Thymus (tissue), 11 donors: Measurements from ENCODE around the gene CENPX. TPM values are rescaled to one million over a fixed set of nuclear protein-coding genes. Genes with fewer than 3 reads are reported as not detected.

ENCODE experiments used
- DNase-seq, 9 donors: peaks; one replicate each; pipeline ENCODE4 v3.0.0-alpha.2; 2013; ENCODE audit warnings: low spot score in 9 of 9, low read depth in 6 of 9, missing footprints in 1 of 9
- H3K27ac ChIP-seq, 2 donors: one replicate each; pipeline ENCODE4 v1.5.1; 2013; ENCODE audit warnings: control low read depth in 1 of 2, low read depth in 1 of 2, low read length in 1 of 2, mild to moderate bottlenecking in 1 of 2, moderate library complexity in 1 of 2
- H3K27me3 ChIP-seq, 2 donors: one replicate each; pipeline ENCODE4 v1.5.1; 2013; ENCODE audit warnings: low read length in 1 of 2; ENCODE audit not compliant: control insufficient read depth in 2 of 2, insufficient read depth in 1 of 2
- H3K36me3 ChIP-seq, 2 donors: one replicate each; pipeline ENCODE4 v1.5.1; 2013; ENCODE audit warnings: low read length in 1 of 2, mild to moderate bottlenecking in 1 of 2, moderate library complexity in 1 of 2; ENCODE audit not compliant: control insufficient read depth in 2 of 2, insufficient read depth in 2 of 2
- H3K4me1 ChIP-seq, 2 donors: one replicate each; pipeline ENCODE4 v1.5.1; 2013; ENCODE audit warnings: low read length in 2 of 2; ENCODE audit not compliant: control insufficient read depth in 2 of 2, insufficient read depth in 2 of 2
- H3K4me3 ChIP-seq, 2 donors: one replicate each; pipeline ENCODE4 v1.5.1; 2013; ENCODE audit warnings: low read length in 2 of 2, control low read depth in 1 of 2, mild to moderate bottlenecking in 1 of 2
- H3K9me3 ChIP-seq, 2 donors: one replicate each; pipeline ENCODE4 v1.5.1; 2013; ENCODE audit warnings: low read length in 1 of 2, mild to moderate bottlenecking in 1 of 2; ENCODE audit not compliant: control insufficient read depth in 2 of 2, insufficient read depth in 1 of 2
- WGBS: extraction: QIAGEN DNeasy Blood & Tissue Kit; methylation state at CpG from one replicate; pipeline ENCODE4 v1.1.7; 2013; 5-methylcytosine and 5-hydroxymethylcytosine counted together
- polyA plus RNA-seq: library from polyadenylated mRNA; stranded (reverse); fragments of 200-250 nt; gene quantifications from one replicate; pipeline ENCODE4 v1.2.3, GENCODE V29; 2013
- total RNA-seq: library from RNA; stranded (reverse); fragments of 120-200 nt; gene quantifications from one replicate; pipeline ENCODE4 v1.2.4, GENCODE V29; 2013
- donor health status: healthy.

The CENPX gene
- total and polyA plus RNA-seq, 2 donors: 44.5 to 79.7 TPM

DNA sequence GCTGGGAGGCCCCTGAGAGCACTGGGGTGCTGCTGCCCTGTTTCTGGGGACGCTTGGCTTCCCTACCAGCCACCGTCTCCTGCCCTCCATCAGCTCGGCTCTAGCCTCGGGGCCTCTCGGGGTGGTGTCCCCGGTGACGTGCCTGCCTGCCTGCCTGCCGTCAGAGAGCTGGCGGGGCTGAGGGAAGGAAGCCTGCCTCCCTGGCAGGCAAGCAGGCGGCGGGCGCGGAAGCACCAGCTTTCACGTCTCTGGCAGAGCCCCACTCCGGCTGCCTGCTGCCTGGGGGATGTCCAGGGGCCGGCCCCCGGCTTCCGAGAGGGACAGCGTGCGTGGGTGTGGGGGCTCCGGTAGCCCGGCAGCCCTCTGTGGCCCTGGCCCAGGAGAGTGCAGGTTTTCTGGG, 9.3 kb downstream of the CENPX start:
- 79% methylated on average over 22 of the region's 22 CpGs for WGBS
- Histone ChIP-seq H3K4me3 (no peak overlapping the region), H3K9me3 (peaks cover 0 to 5% of the 10 kb centered on the region in 2 donors), H3K36me3 (peaks cover 2 to 17% of the 10 kb centered on the region in 2 donors), H3K27me3 (no peaks in the 10 kb centered on the region), H3K27ac (no peak overlapping the region), H3K4me1 (peaks cover 0 to 20% of the 10 kb centered on the region in 2 donors)
- DNase-seq: peak in 1 of 9 donors; percentile 35

DNA sequence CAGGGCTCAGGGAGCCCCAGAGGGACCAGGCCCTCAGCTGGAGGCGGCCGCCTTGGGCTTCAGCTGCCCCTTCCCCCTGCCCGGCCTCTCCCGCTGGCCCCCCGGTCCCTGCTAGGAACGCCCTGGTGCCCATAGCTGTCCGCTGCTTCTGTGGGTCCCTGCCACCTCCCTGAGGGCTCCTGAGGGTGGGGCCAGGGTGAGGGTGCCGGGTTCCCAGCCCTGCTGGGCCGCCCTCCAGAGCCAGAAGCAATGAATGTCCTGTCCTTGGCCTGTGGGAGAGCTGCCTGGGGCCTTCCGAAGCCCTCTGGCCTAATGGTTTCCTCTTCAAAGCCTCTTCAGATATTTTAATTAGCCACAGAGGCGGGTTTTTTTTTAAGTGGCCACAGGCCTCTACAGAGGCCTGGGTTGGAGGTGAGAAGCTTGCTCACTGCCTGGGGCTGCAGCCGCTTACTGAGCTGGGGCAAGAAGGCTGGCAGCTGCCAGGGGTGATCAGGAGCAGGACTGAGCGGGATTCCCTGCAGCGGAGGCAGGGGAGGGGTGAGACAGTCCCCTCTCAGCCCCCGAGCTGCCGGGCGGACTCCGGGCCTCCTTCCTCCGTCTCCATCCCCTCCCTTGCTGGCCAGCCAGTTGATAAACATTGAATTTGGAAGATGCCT, 9.9 kb downstream of the CENPX start:
- H3K36me3 ChIP-seq: peaks cover 1 to 12% of the 10 kb centered on the region in 2 donors
- no peak for DNase-seq
- H3K4me1 ChIP-seq: peaks cover 0 to 20% of the 10 kb centered on the region in 2 donors
- no peak overlapping the region for H3K27ac ChIP-seq
- 98% methylated on average over 19 of the region's 19 CpGs for WGBS
- no peak overlapping the region for H3K4me3 ChIP-seq
- peaks cover 0 to 5% of the 10 kb centered on the region in 2 donors for H3K9me3 ChIP-seq
- H3K27me3 ChIP-seq: no peaks in the 10 kb centered on the region

DNA sequence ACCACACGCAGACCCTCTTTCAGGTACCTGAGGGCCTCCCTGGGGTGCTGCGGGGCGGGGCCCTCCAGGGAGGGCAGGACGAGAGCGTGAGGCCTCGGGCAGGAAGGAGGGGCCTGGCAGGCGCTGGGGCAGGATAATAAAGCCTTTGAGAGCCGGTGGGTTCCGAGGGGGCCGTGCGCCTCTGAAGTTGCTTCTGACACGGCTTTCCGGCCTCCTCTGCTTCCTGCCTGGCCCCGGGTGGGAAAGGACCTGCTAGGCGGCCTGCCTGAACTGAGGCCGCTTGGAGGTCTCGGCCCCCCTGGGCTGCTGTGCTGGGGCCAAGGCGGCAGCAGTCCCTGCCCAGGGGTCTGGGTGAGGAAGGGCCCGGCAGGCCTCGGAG, 10.4 kb downstream of the CENPX start:
- no peak overlapping the region for H3K27ac ChIP-seq
- no peak overlapping the region for H3K4me3 ChIP-seq
- no peak for DNase-seq
- no peaks in the 10 kb centered on the region for H3K27me3 ChIP-seq
- WGBS: 91% methylated on average over 20 of the region's 20 CpGs
- H3K9me3 ChIP-seq: peaks cover 0 to under 1% of the 10 kb centered on the region in 2 donors
- H3K4me1 ChIP-seq: peaks cover 0 to 20% of the 10 kb centered on the region in 2 donors
- peaks cover 0 to 11% of the 10 kb centered on the region in 2 donors for H3K36me3 ChIP-seq

DNA sequence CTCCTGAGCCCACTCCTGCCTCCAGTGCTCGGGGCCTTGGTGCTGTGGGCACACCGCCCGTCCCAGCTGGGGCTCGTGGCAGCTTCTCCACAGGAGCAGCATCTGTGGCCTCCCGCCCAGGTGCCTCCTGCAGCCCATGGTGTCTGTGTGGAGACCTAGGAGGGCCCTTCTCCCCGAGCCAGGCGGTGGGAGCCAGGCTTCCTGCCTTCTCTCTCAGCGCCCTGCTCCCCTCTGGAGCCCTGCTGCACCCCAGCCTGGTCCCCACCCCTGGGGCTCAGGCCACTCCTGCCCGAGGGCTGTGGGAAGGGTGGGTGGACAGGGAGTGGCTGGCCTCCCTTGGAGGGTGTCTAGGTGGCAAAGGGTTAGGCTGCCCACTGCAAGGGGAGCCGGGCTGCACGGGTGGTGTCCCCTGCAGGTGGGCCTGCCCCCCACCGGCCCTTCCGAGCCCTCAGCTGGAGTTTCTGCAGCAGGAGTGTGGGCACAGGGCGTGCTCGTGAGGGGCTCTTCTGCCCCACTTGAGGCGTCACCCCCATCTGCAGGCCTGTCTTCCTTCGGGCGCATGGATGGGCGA, 11.0 kb downstream of the CENPX start:
- 94% methylated on average over 19 of the region's 19 CpGs for WGBS
- H3K4me3 ChIP-seq: no peak overlapping the region
- peaks cover 0 to 20% of the 10 kb centered on the region in 2 donors for H3K4me1 ChIP-seq
- H3K9me3 ChIP-seq: no peaks in the 10 kb centered on the region
- no peaks in the 10 kb centered on the region for H3K27me3 ChIP-seq
- H3K36me3 ChIP-seq: peaks cover 0 to 7% of the 10 kb centered on the region in 2 donors
- DNase-seq: no peak
- no peak overlapping the region for H3K27ac ChIP-seq

DNA sequence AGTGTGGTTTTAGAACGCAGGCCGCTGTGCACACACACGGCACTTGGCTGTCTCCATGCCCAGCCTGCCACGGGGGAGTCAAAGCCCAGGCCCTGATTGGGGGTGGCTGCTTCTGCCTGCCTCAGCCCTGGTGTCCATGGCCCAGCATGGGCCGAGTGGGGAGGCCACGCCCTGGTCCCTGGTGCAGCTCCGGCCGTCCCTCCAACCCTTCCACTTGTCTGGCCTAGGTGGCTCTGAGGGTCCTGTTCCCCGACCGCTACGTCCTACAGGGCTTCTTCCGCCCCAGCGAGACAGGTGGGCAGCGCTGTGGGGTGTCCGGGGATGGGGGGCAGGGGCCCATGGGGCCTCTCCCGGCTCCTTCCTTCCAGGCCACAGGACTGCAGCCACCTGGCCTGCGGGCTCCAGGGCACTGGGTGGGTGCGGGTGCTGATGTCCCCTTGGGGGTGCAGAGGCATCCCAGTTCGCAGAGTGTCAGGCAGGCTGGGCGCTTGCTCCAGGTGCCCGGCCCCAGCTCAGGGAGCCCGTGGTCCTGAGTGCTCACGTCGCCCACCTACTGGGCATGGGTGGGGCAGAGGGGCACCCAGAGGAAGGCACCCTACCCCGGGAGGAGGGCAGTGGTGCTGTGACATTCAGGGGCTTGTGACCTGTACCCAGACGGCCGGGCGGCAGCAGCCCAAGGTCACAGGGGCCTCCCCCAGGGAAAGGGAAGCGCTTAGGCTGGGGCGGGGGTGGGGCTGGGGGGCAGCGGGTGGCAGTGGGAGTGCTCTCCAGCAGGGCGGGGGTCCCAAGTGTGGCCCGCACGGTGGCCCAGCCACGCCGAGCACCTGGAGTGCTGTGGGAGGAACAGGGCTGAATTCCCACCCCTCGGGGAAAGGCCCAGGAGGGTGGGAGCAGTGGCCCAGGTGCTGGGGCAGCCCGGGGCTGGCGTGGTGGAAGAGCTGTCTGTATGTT, 11.8 kb downstream of the CENPX start:
- Histone ChIP-seq H3K4me3 (no peak overlapping the region), H3K9me3 (no peaks in the 10 kb centered on the region), H3K27me3 (no peaks in the 10 kb centered on the region), H3K36me3 (peaks cover 0 to 7% of the 10 kb centered on the region in 2 donors), H3K27ac (no peak overlapping the region), H3K4me1 (peaks cover 0 to 23% of the 10 kb centered on the region in 2 donors)
- 97% methylated on average over 39 of the region's 39 CpGs for WGBS
- DNase-seq: no peak

DNA sequence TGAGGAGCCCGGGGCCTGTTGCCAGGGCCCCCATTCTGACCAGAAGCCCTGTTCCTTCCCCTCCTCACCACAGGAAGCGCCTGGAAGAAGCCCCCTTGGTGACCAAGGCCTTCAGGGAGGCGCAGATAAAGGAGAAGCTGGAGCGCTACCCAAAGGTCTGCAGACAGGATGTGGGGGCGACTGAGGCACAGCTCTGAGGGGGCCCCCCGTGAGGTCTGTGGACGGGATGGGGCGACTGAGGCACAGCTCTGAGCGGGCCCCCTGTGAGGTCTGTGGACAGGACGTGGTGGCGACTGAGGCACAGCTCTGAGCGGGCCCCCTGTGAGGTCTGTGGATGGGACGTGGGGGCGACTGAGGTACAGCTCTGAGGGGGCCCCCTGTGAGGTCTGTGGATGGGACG, 13.3 kb downstream of the CENPX start:
- Histone ChIP-seq H3K4me1 (peaks cover 0 to 27% of the 10 kb centered on the region in 2 donors), H3K9me3 (no peaks in the 10 kb centered on the region), H3K27ac (no peak overlapping the region), H3K36me3 (peaks cover 0 to 7% of the 10 kb centered on the region in 2 donors), H3K4me3 (no peak overlapping the region), H3K27me3 (no peaks in the 10 kb centered on the region)
- no peak for DNase-seq
- 82% methylated on average over 15 of the region's 15 CpGs for WGBS

DNA sequence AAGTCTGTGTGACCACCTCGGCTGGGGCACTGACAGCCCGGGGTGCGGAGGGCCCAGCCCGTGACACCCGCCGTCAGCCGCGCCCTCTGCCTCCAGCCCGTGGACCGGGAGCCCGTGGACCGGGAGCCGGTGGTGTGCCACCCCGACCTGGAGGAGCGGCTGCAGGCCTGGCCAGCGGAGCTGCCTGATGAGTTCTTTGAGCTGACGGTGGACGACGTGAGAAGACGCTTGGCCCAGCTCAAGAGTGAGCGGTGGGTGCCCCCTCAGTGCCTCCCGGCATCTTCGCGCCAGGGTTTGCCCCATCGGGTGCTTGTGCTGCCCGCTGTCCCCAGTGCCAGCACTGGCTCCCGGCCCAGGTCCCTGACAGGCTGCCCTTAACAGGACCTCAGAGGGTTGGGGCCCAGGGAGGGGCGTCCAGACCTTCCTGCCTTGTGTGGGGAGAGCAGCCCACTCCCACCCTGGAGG, 13.7 kb downstream of the CENPX start:
- H3K27ac ChIP-seq: no peak overlapping the region
- peaks cover 0 to 7% of the 10 kb centered on the region in 2 donors for H3K36me3 ChIP-seq
- 95% methylated on average over 28 of the region's 28 CpGs for WGBS
- no peaks in the 10 kb centered on the region for H3K27me3 ChIP-seq
- H3K9me3 ChIP-seq: no peaks in the 10 kb centered on the region
- DNase-seq: no peak
- no peak overlapping the region for H3K4me3 ChIP-seq
- H3K4me1 ChIP-seq: peaks cover 0 to 31% of the 10 kb centered on the region in 2 donors

DNA sequence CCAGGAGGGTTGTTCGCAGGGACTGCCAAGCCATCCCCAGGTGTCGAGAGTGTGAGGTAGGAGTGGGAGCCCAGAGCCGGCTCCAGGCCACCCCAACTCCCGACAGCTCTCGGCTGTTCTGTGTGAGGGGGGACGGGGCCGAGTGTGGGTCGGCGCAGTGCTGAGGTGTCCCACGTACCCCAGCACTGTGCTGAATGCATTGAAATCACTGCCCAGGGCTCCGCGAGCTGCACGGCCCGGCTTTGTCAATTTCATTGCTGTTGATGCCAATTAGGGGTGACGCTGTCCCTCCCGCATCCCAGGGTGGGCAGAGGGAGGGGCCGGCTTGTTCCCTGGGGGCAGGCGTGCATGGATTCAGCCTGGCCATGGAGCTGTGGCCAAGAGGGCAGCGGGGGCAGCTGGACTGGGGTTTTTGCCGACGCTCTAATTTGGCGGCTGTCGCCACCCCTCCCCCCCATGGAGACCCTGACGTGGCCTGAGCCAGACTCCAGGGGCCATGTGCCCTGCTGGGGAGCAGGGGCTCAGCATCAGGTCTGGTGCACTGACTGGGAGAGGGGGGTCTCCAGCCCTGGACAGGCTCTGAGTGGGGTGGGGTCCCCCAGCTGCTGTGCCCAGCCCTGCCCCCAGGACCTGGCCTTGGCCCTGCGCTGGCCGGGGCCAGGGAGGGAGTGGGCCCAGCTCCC, 14.3 kb downstream of the CENPX start:
- Histone ChIP-seq H3K9me3 (no peaks in the 10 kb centered on the region), H3K27ac (no peak overlapping the region), H3K4me3 (no peak overlapping the region), H3K27me3 (no peaks in the 10 kb centered on the region), H3K4me1 (peaks cover 0 to 31% of the 10 kb centered on the region in 2 donors), H3K36me3 (peaks cover 0 to 7% of the 10 kb centered on the region in 2 donors)
- WGBS: 97% methylated on average over 26 of the region's 26 CpGs
- DNase-seq: no peak
